WTC11 (cell line): Measurements from ENCODE around the gene TMEM235. TPM values are rescaled to one million over a fixed set of nuclear protein-coding genes. Genes with fewer than 3 reads are reported as not detected.
A peak's percentile ranks its signal among the peaks of the same experiment; 100 is the strongest.

ENCODE experiments used
- ATAC-seq: fragments of 200-7000 bp; cut with Tn5 transposase; 2 replicates; pipeline ENCODE4 v1.10.0; 2021; ENCODE audit warnings: mild to moderate bottlenecking, moderate library complexity
- CTCF ChIA-PET: fragments of 300-600 bp; sonication (Branson Sonifier 250); formaldehyde crosslinking; loops from one replicate; lab custom pipeline; 2021; ENCODE audit warnings: antibody characterized with exemption; lab: Charles Lee
- POLR2A ChIA-PET: fragments of 350-600 bp; sonication (Branson Sonifier 250); formaldehyde crosslinking; loops from one replicate; lab custom pipeline; 2021; ENCODE audit warnings: antibody characterized with exemption; lab: Charles Lee
- DNase-seq: peaks from one replicate; pipeline ENCODE4 v3.0.0; 2021; ENCODE audit warnings: low spot score
- H3K27ac Mint-ChIP-seq: 2 replicates; pipeline ENCODE4 v1.8.0; 2021; ENCODE audit warnings: mixed read lengths
- H3K27me3 Mint-ChIP-seq: 2 replicates; pipeline ENCODE4 v1.8.0; 2021; ENCODE audit warnings: low read depth, mild to moderate bottlenecking, moderate library complexity, mixed read lengths
- H3K36me3 Mint-ChIP-seq: 2 replicates; pipeline ENCODE4 v1.8.0; 2021; ENCODE audit warnings: mixed read lengths
- H3K4me1 Mint-ChIP-seq: 2 replicates; pipeline ENCODE4 v1.8.0; 2022; ENCODE audit warnings: mixed read lengths
- H3K4me3 Mint-ChIP-seq: 2 replicates; pipeline ENCODE4 v1.8.0; 2021; ENCODE audit warnings: mild to moderate bottlenecking, moderate library complexity, mixed read lengths
- H3K9me3 Mint-ChIP-seq: 2 replicates; pipeline ENCODE4 v1.8.0; 2021; ENCODE audit warnings: mixed read lengths
- CREM ChIP-seq: sonication (generic); formaldehyde crosslinking; IDR thresholded peaks from 2 replicates; pipeline ENCODE4 v1.8.1; 2022; ENCODE audit warnings: mild to moderate bottlenecking, missing genetic modification reagents, moderate library complexity
- E2F1 ChIP-seq: sonication (generic); formaldehyde crosslinking; IDR thresholded peaks from 2 replicates; pipeline ENCODE4 v1.8.0; 2022; ENCODE audit warnings: mild to moderate bottlenecking, missing genetic modification reagents
- ERG ChIP-seq: fragments of 250-450 bp; sonication (Bioruptor Pico); IDR thresholded peaks from 2 replicates; pipeline ENCODE4 v1.8.0; 2021; ENCODE audit warnings: mild to moderate bottlenecking
- FOXJ3 ChIP-seq: sonication (generic); formaldehyde crosslinking; IDR thresholded peaks from 2 replicates; pipeline ENCODE4 v1.9.0; 2021; ENCODE audit warnings: missing genetic modification reagents, mild to moderate bottlenecking, borderline replicate concordance
- HMGXB4 ChIP-seq: sonication (generic); formaldehyde crosslinking; IDR thresholded peaks from 2 replicates; pipeline ENCODE4 v1.8.1; 2023; ENCODE audit warnings: mild to moderate bottlenecking, moderate library complexity, missing genetic modification reagents
- OVOL2 ChIP-seq: fragments of 250-450 bp; sonication (Bioruptor Pico); IDR thresholded peaks from 2 replicates; pipeline ENCODE4 v1.9.0; 2021; ENCODE audit warnings: mild to moderate bottlenecking, borderline replicate concordance
- SP1 ChIP-seq: sonication (generic); formaldehyde crosslinking; conservative IDR thresholded peaks from 2 replicates; pipeline ENCODE4 v1.8.1; 2022; ENCODE audit warnings: missing genetic modification reagents
- TEAD4 ChIP-seq: sonication (generic); formaldehyde crosslinking; IDR thresholded peaks from 2 replicates; pipeline ENCODE4 v1.8.0; 2022; ENCODE audit warnings: mild to moderate bottlenecking, missing genetic modification reagents
- ZBTB43 ChIP-seq: sonication (generic); formaldehyde crosslinking; IDR thresholded peaks from 2 replicates; pipeline ENCODE4 v1.8.1; 2023; ENCODE audit warnings: mild to moderate bottlenecking, missing genetic modification reagents
- ZNF121 ChIP-seq: sonication (generic); formaldehyde crosslinking; IDR thresholded peaks from 2 replicates; pipeline ENCODE4 v1.8.0; 2023; ENCODE audit warnings: missing genetic modification reagents
- ZNF263 ChIP-seq: sonication (generic); formaldehyde crosslinking; IDR thresholded peaks from 2 replicates; pipeline ENCODE4 v1.8.1; 2022; ENCODE audit warnings: low read depth, mild to moderate bottlenecking, moderate library complexity, missing genetic modification reagents
- ZNF671 ChIP-seq: fragments of 250-450 bp; sonication (Bioruptor Pico); IDR thresholded peaks from 2 replicates; pipeline ENCODE4 v1.8.0; 2021; ENCODE audit warnings: mild to moderate bottlenecking
- total RNA-seq: library from RNA; stranded (reverse); gene quantifications from 3 replicates; pipeline ENCODE4 v1.2.3, GENCODE V29; 2021

The TMEM235 gene
- total RNA-seq, 1 experiment from 2014 or later = 0.24 TPM

GRCh38 chr17:78227455-78227916, 3.9 kb upstream of the TMEM235 start:
- ATAC-seq (no peak), DNase-seq (no peak)
- no peak overlapping the region for H3K27ac Mint-ChIP-seq
- CTCF ChIA-PET = interaction anchor here (0.9 kb wide), 1 partner anchor 21 kb away, joined by 7 read pairs; no protein-coding TSS in a partner anchor
- TF ChIP-seq ZBTB43 (CRISPR knock-in tag) = no peak
- no peak for TF ChIP-seq ZNF121 (CRISPR knock-in tag)
- H3K36me3 Mint-ChIP-seq = peaks cover 26% of the 10 kb centered on the region
- H3K4me1 Mint-ChIP-seq = peaks cover 4% of the 10 kb centered on the region; the same call in 1 of the 2 replicates
- peaks cover 24% of the 10 kb centered on the region for H3K27me3 Mint-ChIP-seq
- H3K9me3 Mint-ChIP-seq = no peaks in the 10 kb centered on the region
- no peak overlapping the region for H3K4me3 Mint-ChIP-seq
- POLR2A ChIA-PET = no interaction called here

- CTCF ChIA-PET = no interaction called here
- H3K36me3 Mint-ChIP-seq = peaks cover 20% of the 10 kb centered on the region
- TF ChIP-seq HMGXB4 (CRISPR knock-in tag) (no peak), E2F1 (CRISPR knock-in tag) (no peak), TEAD4 (CRISPR knock-in tag) (no peak), FOXJ3 (CRISPR knock-in tag) (no peak), ERG (no peak), CREM (CRISPR knock-in tag) (no peak), ZNF263 (CRISPR knock-in tag) (no peak), SP1 (CRISPR knock-in tag) (no peak)
- ATAC-seq = no peak
- H3K27me3 Mint-ChIP-seq = peaks cover 31% of the 10 kb centered on the region
- POLR2A ChIA-PET = interaction anchor here (0.6 kb wide), 1 partner anchor 490 kb away, joined by 3 read pairs; no protein-coding TSS in a partner anchor
- DNase-seq = no peak
- no peak overlapping the region for H3K4me3 Mint-ChIP-seq
- H3K27ac Mint-ChIP-seq = no peak overlapping the region
- no peaks in the 10 kb centered on the region for H3K9me3 Mint-ChIP-seq
- peaks cover 4% of the 10 kb centered on the region; the same call in 1 of the 2 replicates for H3K4me1 Mint-ChIP-seq
Measured at GRCh38 chr17:78228176-78228575, 3.3 kb upstream of the TMEM235 start.

GRCh38 chr17:78230252-78230962, 1.0 kb upstream of the TMEM235 start:
- Mint-ChIP-seq H3K27me3 (peaks cover 32% of the 10 kb centered on the region), H3K4me1 (peaks cover 4% of the 10 kb centered on the region; the same call in 1 of the 2 replicates), H3K36me3 (no peaks in the 10 kb centered on the region), H3K27ac (no peak overlapping the region), H3K9me3 (no peaks in the 10 kb centered on the region), H3K4me3 (peak overlapping the region; percentile 66)
- ChIA-PET CTCF (interaction anchor here (0.7 kb wide), 1 partner anchor 32 kb away, joined by 3 read pairs; no protein-coding TSS in a partner anchor), POLR2A (no interaction called here)
- TF ChIP-seq ZNF671 = no peak
- no peak for TF ChIP-seq OVOL2
- no peak for DNase-seq
- no peak for ATAC-seq
